ENCODE results near the gene AMPD2.

AMPD2 gene

GRCh38 chr1:109630898-109631512 is 11.4 kb downstream of the AMPD2 start:
- DNase-seq: no peak

DNA sequence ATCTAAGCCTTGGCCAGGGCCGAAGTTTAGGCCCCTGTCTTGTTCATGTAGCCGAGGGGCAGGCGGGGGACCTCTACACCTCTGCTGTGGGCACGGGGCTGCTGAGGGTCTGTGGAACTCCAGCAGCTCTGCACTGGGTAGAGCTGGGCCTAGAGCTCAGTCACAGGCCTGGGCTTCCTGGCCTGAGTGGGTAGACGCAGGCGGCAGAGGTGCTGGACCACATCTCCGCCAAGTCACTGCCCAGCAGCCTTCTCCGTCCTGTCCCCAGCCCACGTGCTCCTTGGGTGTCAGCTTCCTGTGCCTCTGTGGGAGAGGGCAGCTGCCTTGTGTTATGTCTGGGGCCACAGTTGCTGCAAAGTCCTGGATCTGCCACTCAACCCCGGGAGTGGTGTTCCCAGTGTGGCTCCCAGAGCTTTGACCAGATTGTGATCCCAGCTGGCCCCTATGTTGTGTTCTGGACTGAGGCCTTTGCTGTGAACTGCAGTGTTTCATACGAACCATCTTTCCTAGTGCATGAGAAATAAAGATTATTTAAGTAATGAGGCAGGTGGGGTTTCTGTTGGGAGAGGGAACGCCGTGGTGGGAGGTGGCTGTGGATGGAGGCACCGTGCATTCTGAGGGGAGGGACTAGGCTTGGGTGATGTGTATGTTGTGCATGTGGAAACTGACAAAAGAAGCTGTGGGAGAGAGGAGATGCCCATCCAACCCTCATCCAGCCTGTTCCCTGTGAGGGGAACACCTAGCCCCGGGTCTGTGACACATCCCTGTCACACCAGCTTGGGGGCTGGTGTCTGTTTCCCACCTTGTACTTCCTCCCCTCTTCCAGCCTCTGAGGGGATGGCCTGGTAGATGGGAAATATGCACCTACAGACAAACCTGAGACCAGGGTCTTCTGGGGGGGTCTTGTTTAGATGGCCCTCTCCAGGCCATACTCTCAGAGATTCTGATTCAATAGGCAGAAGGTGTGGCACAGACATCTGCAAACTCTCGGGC is 12.2 kb downstream of the AMPD2 start:
- DNase-seq: no peak

GRCh38 chr1:109632671-109633346 is 13.2 kb downstream of the AMPD2 start:
- no peak for DNase-seq

- DNase-seq: no peak
These were observed 14.7 kb downstream of the AMPD2 start for GRCh38 chr1:109634292-109634691.

DNA sequence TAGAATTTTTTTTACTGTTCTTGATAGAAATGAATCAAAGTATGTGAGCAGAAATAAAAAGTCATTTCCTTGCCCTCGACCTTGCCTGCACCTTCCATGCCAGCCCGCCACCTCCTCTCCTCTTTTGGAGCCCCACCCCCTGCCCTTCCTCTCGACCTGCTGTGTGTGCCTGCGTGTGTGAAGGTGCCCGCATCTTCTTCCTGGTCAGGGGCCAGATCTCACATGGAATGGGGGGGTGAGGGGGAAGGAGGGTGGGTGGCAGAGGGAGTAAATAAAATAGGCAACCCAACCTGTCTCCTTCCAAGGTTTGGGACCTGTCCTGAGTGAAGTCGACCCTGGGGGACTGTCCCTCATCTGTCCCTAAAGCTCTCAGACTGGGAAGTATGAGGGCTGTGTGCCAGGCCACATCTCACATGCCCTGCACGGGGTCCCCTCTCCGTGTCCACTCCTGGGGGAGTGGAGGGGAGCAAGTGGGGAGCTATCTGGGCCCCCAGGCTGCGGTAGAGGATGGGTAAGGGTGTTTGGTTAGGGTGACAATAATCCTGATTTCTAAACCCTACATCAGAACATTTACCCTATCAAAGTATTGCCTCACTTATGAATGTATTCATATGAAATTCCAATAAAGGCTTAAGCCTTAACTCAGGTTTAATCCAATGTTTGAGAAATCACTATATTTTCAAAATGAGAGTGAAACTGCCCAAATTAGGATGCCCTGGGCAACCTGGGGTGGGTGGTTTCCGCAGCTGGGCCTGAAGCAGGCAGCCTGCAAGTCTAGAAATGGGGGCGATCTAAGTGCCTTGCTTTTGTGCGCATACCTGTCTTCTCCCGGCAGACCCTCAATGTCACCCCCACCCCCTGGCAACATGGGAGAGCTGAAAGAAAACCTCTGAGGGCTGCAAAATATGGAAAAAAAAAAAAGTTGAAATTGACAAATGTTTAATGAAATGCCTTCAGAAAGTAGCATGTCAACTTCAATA is 15.4 kb downstream of the AMPD2 start:
- no peak for DNase-seq

- no peak for DNase-seq
These were observed 16.2 kb downstream of the AMPD2 start for GRCh38 chr1:109635862-109636200.

DNA sequence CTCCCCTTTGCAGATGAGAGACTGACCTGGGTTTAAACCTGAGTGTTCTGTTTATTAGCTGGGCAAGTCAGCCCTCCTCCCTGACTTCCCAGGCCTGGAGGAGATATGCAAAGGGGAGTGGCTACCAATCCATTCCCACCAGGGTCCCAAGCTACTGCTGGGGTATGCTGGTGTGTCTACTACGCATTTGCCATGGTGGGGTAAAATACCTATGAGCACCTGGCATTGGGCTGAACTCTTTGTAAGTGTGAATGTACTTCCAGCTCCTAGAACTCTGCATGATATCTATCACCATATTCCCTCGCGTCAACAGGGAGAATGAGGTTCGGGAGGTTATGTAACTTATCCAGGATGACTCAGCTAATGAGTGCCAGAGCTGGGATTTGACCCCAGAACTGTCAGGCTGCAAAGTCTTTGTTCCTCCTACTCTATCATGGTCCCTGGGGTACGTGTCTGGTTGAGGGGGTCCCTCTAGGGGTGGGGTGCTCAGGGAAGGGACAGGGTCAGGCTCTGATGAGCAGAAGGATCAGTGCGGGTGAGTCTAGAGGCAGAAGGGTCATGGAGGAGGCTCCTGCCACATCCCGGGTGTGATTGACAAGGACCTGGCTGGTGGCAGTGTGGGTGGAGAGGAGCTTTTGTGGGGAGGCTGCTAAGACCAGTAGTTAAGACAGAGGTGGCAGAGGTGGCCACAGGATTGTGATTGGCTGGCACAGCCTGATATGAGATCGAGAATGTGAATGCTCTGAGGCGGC is 16.7 kb downstream of the AMPD2 start:
- DNase-seq: no peak

DNA sequence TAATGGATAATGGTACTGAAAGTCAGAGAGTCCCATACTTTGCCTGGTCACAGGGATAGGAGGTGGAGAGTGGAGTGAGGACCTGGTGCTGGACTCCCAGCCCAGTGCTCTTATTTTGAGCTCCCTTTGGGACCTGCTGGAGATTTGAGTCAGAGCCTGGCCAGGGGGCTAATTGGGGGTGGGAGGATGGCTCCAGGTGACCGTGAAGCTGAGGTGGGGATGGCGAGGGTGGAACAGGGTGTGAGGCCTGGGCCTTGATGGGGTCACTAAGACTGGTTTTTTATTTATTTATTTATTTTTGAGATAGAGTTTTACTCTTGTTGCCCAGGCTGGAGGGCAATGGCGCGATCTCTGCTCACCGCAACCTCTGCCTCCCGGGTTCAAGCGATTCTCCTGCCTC is 17.8 kb downstream of the AMPD2 start:
- no peak for DNase-seq

DNA sequence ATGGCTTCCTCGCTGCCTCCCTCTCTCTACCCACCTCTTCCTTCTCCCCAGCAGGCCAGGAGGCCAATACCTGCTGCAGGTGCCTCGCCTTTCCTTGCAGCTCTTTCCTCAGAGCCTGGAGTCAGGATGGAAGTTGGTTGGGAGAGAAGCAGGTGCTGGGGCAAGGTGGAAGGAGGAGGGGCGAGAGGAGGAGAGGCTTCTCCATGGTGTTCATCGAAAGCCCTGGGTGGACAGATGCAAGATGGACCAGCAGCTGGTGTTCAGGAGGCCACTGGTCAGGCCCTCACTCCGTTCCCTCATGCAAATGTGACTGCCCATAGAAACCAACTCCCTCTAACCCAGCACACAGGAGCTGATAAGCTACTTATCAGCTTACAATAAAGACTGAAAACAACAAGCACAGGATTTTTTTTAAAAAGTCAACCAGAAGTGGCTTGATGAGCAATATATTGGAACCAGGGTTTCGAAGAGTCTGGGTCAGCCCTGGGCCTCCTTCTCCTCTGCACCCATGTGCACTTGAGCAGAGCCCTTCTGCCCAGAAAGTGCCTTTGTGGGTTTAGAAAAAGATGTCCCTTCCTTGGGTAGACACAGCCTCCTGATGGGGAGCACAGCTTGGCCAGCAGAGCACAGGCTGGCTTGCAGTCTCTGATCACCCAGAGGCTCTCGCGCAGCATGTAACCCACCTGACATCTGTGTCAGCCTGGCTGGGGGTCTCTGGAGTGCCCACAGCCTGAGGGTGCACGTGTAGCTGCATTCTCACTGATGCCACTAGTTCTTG is 19.6 kb downstream of the AMPD2 start:
- DNase-seq: no peak

DNA sequence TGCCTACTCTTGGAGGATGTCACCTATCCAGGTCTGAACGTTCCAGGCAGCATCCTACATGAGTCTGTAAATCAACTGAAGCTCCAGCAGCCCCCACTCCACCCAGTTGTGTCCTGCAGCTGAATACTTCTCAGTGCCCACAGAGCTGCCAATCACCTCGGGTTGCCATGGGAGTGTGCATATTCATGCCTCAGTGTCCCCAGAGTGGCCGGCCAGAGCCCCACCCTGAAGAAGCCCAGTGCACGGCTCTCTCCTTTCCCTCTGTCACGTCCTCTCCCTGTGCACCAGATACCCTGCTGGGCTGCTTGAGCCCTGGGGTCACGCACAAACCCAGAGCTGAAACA is 20.2 kb downstream of the AMPD2 start:
- no peak for DNase-seq

- DNase-seq: peak; percentile 90
These were observed 20.7 kb downstream of the AMPD2 start for GRCh38 chr1:109640285-109640865.

- DNase-seq: no peak
These were observed 21.6 kb downstream of the AMPD2 start for GRCh38 chr1:109641078-109641740.

DNA sequence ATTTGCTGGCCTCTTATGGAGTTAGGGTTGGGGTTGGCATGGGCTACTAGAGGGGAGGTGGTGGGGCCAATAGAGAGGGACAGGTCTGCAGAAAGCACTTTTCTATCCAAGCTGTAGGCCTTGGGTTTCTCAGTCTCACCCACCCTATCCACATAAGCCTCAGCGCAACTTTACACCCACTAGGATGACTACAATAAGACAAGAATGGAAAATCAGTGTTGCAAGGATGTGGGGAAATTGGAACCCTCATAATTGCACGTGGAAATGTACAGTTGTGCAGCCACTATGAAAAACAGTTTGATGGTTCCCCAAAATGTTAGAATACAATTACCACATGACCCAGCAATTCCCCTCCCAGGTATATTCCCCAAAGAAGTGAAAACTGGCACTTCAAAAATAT is 22.2 kb downstream of the AMPD2 start:
- no peak for DNase-seq

GRCh38 chr1:109642626-109643025 is 23.0 kb downstream of the AMPD2 start:
- DNase-seq: no peak

- DNase-seq: peak; percentile 86
These were observed 24.0 kb downstream of the AMPD2 start for GRCh38 chr1:109643385-109644230.

DNA sequence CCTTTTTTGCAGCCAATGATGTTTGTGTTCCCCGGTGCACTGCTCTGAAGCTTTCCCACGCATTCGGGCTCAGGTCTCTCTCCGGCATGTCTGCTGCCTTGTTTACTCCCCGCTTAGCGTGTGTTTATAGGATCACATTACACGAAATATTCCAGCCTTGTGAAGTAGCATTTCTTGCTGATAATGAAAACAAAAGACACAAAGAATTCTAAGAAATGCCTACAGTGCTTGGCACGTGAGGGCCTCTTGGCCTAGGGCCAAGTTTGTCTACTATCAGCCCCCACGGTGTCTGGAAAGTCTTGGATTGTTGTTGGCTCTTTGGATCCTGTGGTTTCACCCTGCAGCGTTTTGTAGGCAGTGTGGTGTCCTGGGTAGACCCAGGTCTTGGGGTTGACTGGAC is 25.0 kb downstream of the AMPD2 start:
- DNase-seq: no peak

DNA sequence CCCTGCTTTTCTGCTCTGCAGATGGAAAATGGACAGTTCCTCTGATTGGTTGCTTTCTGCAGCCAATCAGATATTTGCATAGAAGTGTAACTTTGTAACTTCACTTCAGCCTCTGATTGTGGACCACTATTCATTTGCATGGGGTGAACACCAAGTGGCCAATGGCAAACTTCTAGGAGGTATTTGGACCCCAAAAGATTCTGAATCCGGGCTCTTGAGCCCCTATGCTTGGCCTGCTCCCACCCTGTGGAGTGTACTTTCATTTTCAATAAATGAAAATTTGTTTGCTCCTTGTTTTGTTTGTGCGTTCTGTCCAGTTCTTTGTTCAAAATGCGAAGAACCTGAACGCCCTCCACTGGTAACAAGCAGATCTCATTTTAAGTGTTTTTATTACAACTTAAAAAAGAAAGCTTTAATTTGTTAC is 29.9 kb downstream of the AMPD2 start:
- DNase-seq: no peak

GRCh38 chr1:109650609-109651008 is 31.0 kb downstream of the AMPD2 start:
- DNase-seq: no peak

GRCh38 chr1:109652402-109652801 is 32.8 kb downstream of the AMPD2 start:
- no peak for DNase-seq
